Vagina (tissue), 2 donors: ENCODE data around the gene MAP2K3.

Experiments used
- CTCF ChIP-seq, 3 experiments: fragments of 450-650 bp in 2 of 3; fragments of 200-600 bp in 1 of 3; sonication (generic) in 1 of 3; IDR thresholded peaks; one replicate each; pipeline ENCODE4 v1.5.1; 2017 to 2019; ENCODE audit warnings: antibody characterized with exemption in 3 of 3, mild to moderate bottlenecking in 2 of 3, moderate library complexity in 2 of 3
- POLR2A ChIP-seq, 2 donors: fragments of 450-650 bp; IDR thresholded peaks; one replicate each; pipeline ENCODE4 v1.6.1; 2017; ENCODE audit warnings: antibody characterized with exemption in 2 of 2, mild to moderate bottlenecking in 2 of 2, moderate library complexity in 2 of 2

- TF ChIP-seq POLR2A (IDR thresholded peaks at IDR 0.05) (no peak), CTCF (IDR thresholded peaks at IDR 0.05) (no peak)
Observed at GRCh38 chr17:21246698-21247097, 37.8 kb upstream of the MAP2K3 start.
